ENCODE results near the gene SEC14L2. TPM values are rescaled to one million over a fixed set of nuclear protein-coding genes. Genes with fewer than 3 reads are reported as not detected.

The SEC14L2 gene
- total and polyA plus RNA-seq, 2 experiments from 2014 or later, result 23.3 to 41.9 TPM

- in situ Hi-C loops (cut with MboI), result no loop called here
- peaks cover 17% of the 10 kb centered on the region; the same call in 1 of the 2 replicates for H3K4me1 ChIP-seq (ENCODE audit: insufficient read depth)
- no peaks in the 10 kb centered on the region for H3F3A ChIP-seq (ENCODE audit: insufficient read depth)
- TF ChIP-seq EZH2phosphoT487 (IDR thresholded peaks at IDR 0.05; ENCODE audit: insufficient read depth, low read depth), result no peak
- H3K4me3 ChIP-seq, result no peak overlapping the region
- WGBS, 2 experiments (ENCODE audit: low coverage in 1 of 2, low lambda C conversion rate in 2 of 2, missing lambda C conversion rate in 2 of 2), result 85 to 89% methylated on average over 3 of the region's 3 CpGs
- no peaks in the 10 kb centered on the region for H3K9me3 ChIP-seq (ENCODE audit: low read depth)
- no peak overlapping the region for H3K4me2 ChIP-seq (ENCODE audit: unreplicated experiment)
- H3K36me3 ChIP-seq (ENCODE audit: low read depth), result peaks cover 43% of the 10 kb centered on the region
- H3K79me2 ChIP-seq (ENCODE audit: insufficient read depth), result peaks cover 99% of the 10 kb centered on the region
- no peaks in the 10 kb centered on the region for H3K9me2 ChIP-seq (ENCODE audit: insufficient read depth)
- no peaks in the 10 kb centered on the region for H3K27me3 ChIP-seq (replicated peaks; ENCODE audit: insufficient read depth)
- no peak overlapping the region for H2AFZ ChIP-seq
- DNase-seq, result no peak
- H4K20me1 ChIP-seq (ENCODE audit: insufficient read depth), result no peaks in the 10 kb centered on the region
- H3K9ac ChIP-seq, result no peak overlapping the region
- no peak overlapping the region for H3K27ac ChIP-seq
Observed at GRCh38 chr22:30351226-30351625, 45.6 kb upstream of the SEC14L2 start.

- Histone ChIP-seq H3K4me3 (peak overlapping the region; percentile 85), H3K9ac (no peak overlapping the region; the same call in 1 of the 2 replicates), H3K4me2 (ENCODE audit: unreplicated experiment) (peak overlapping the region; percentile 96), H3K4me1 (ENCODE audit: insufficient read depth) (peaks cover 17% of the 10 kb centered on the region; the same call in 1 of the 2 replicates), H4K20me1 (ENCODE audit: insufficient read depth) (no peaks in the 10 kb centered on the region), H3F3A (ENCODE audit: insufficient read depth) (no peaks in the 10 kb centered on the region), H3K9me2 (ENCODE audit: insufficient read depth) (no peaks in the 10 kb centered on the region), H3K9me3 (ENCODE audit: low read depth) (no peaks in the 10 kb centered on the region), H3K27ac (no peak overlapping the region), H3K36me3 (ENCODE audit: low read depth) (peaks cover 28% of the 10 kb centered on the region), H3K79me2 (ENCODE audit: insufficient read depth) (peaks cover 69% of the 10 kb centered on the region), H2AFZ (no peak overlapping the region), H3K27me3 (replicated peaks; ENCODE audit: insufficient read depth) (no peaks in the 10 kb centered on the region)
- TF ChIP-seq EZH2 (IDR thresholded peaks at IDR 0.05; ENCODE audit: insufficient read depth, poor library complexity, severe bottlenecking) (no peak), EZH2phosphoT487 (IDR thresholded peaks at IDR 0.05; ENCODE audit: insufficient read depth, low read depth) (no peak)
- 72 to 77% methylated on average over 5 of the region's 5 CpGs for WGBS, 2 experiments (ENCODE audit: low coverage in 1 of 2, low lambda C conversion rate in 2 of 2, missing lambda C conversion rate in 2 of 2)
- DNase-seq, result peak; percentile 20
- in situ Hi-C loops (cut with MboI), result no loop called here
Observed at GRCh38 chr22:30354644-30355043, 42.2 kb upstream of the SEC14L2 start.

- no peaks in the 10 kb centered on the region for H4K20me1 ChIP-seq (ENCODE audit: insufficient read depth)
- H3K27ac ChIP-seq, result peak within 1 kb of the TSS; percentile 82
- H3K79me2 ChIP-seq (ENCODE audit: insufficient read depth), result peaks cover 49% of the 10 kb centered on the region
- no peaks in the 10 kb centered on the region for H3K9me3 ChIP-seq (ENCODE audit: low read depth)
- in situ Hi-C loops (cut with MboI), result no loop called here
- H3K9ac ChIP-seq, result peak within 1 kb of the TSS; percentile 90
- no peaks in the 10 kb centered on the region for H3F3A ChIP-seq (ENCODE audit: insufficient read depth)
- H3K4me1 ChIP-seq (ENCODE audit: insufficient read depth), result peaks cover 17% of the 10 kb centered on the region; the same call in 1 of the 2 replicates
- peak within 1 kb of the TSS; percentile 99 for H3K4me2 ChIP-seq (ENCODE audit: unreplicated experiment)
- peaks cover 11% of the 10 kb centered on the region for H3K36me3 ChIP-seq (ENCODE audit: low read depth)
- no peaks in the 10 kb centered on the region for H3K9me2 ChIP-seq (ENCODE audit: insufficient read depth)
- DNase-seq, result peak; percentile 98
- peak within 1 kb of the TSS; percentile 85 for H3K4me3 ChIP-seq
- 1% methylated on average over 46 to 59 of the region's 91 CpGs for WGBS, 2 experiments (ENCODE audit: low coverage in 1 of 2, low lambda C conversion rate in 2 of 2, missing lambda C conversion rate in 2 of 2)
- peak within 1 kb of the TSS; percentile 96 for H2AFZ ChIP-seq
- no peak for TF ChIP-seq EZH2phosphoT487 (IDR thresholded peaks at IDR 0.05; ENCODE audit: insufficient read depth, low read depth)
- no peak for TF ChIP-seq EZH2 (IDR thresholded peaks at IDR 0.05; ENCODE audit: insufficient read depth, poor library complexity, severe bottlenecking)
- no peaks in the 10 kb centered on the region for H3K27me3 ChIP-seq (replicated peaks; ENCODE audit: insufficient read depth)
Observed at GRCh38 chr22:30356449-30357235, 40.2 kb upstream of the SEC14L2 start, which contains the start of the genes CCDC157 and SF3A1. CCDC157 (plus strand) TSS chr22:30357007; CDS start chr22:30366001, 8,994 bp downstream. SF3A1 (minus strand) TSS chr22:30356894; CDS start chr22:30356792, 102 bp downstream.

- H3K4me2 ChIP-seq (ENCODE audit: unreplicated experiment), result peak overlapping the region; percentile 99
- TF ChIP-seq EZH2phosphoT487 (IDR thresholded peaks at IDR 0.05; ENCODE audit: insufficient read depth, low read depth), result no peak
- TF ChIP-seq EZH2 (IDR thresholded peaks at IDR 0.05; ENCODE audit: insufficient read depth, poor library complexity, severe bottlenecking), result no peak
- H3K79me2 ChIP-seq (ENCODE audit: insufficient read depth), result peaks cover 43% of the 10 kb centered on the region
- 2 to 7% methylated on average over 9 of the region's 9 CpGs for WGBS, 2 experiments (ENCODE audit: low coverage in 1 of 2, low lambda C conversion rate in 2 of 2, missing lambda C conversion rate in 2 of 2)
- H3K27me3 ChIP-seq (replicated peaks; ENCODE audit: insufficient read depth), result no peaks in the 10 kb centered on the region
- H3K9me2 ChIP-seq (ENCODE audit: insufficient read depth), result no peaks in the 10 kb centered on the region
- peak overlapping the region; percentile 85 for H3K4me3 ChIP-seq
- no peak for DNase-seq
- in situ Hi-C loops (cut with MboI), result no loop called here
- H3K9ac ChIP-seq, result peak overlapping the region; percentile 90
- peaks cover 6% of the 10 kb centered on the region for H3K36me3 ChIP-seq (ENCODE audit: low read depth)
- H3K9me3 ChIP-seq (ENCODE audit: low read depth), result no peaks in the 10 kb centered on the region
- peak overlapping the region; percentile 96 for H2AFZ ChIP-seq
- H3K27ac ChIP-seq, result peak overlapping the region; percentile 82
- H3F3A ChIP-seq (ENCODE audit: insufficient read depth), result no peaks in the 10 kb centered on the region
- H3K4me1 ChIP-seq (ENCODE audit: insufficient read depth), result peaks cover 17% of the 10 kb centered on the region; the same call in 1 of the 2 replicates
- H4K20me1 ChIP-seq (ENCODE audit: insufficient read depth), result no peaks in the 10 kb centered on the region
Observed at GRCh38 chr22:30357236-30357570, 39.6 kb upstream of the SEC14L2 start.
